Hematopoietic multipotent progenitor cell treated with erythropoietin and hydrocortisone succinate and interleukin-3 and kit ligand, for 6 days (in vitro differentiated cells): Measurements from ENCODE around the gene CEP104.

ENCODE experiments used
- DNase-seq: peaks from one replicate; pipeline ENCODE4 v3.0.0-alpha.2; 2015

Gene CEP104

DNA sequence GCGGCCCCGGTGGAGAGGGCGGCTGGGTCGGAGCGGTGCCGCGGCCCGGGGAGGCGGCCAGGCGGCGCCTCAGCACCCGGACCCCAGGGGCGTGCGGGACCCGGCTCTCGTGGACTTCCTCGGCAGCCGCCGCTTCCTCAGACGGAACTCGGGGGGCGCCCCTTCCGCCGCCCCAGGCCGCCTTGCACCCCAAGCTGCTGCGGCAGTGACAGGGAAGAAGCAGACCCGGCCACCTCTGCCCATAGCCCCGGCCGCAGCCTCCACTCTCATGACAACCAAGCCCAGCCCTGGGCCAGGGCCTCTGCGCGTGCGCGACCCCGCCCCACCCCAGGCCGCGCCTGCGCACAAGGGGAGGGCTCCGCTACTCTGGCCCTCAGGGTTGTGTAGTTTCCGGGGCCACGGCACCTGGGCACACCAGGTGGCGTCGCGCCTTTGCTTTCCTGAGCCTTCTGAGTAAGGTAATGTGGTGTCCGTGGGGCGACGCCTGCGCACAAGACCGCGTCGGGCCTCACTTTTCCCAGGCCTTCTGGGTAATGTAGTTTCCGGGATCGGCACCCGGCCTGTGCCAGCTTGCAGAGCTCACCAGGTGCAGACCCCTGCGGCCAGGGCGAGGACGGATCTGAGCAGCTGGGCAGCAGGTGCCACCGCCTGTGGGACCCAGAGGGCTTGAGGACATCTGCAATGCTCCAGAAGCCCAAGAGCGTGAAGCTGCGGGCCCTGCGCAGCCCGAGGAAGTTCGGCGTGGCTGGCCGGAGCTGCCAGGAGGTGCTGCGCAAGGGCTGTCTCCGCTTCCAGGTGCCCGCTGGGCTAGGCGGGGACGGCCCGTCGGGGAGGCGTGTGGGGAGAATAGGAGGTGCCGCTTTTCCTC lies at the start of gene CEP104, which contains the start of gene DFFB:
Gene CEP104, minus strand, starts transcription at position 289 of the 868 bp plus-strand sequence. CDS start 4,804 bp downstream, outside the sequence.
Gene DFFB, plus strand, starts transcription at position 554 of the 868 bp plus-strand sequence. Its CDS starts 128 bp downstream, at position 682.
- peak; percentile 97 for DNase-seq

GRCh38 chr1:3906672-3907020 lies 49.6 kb upstream of the CEP104 start:
- no peak for DNase-seq

DNA sequence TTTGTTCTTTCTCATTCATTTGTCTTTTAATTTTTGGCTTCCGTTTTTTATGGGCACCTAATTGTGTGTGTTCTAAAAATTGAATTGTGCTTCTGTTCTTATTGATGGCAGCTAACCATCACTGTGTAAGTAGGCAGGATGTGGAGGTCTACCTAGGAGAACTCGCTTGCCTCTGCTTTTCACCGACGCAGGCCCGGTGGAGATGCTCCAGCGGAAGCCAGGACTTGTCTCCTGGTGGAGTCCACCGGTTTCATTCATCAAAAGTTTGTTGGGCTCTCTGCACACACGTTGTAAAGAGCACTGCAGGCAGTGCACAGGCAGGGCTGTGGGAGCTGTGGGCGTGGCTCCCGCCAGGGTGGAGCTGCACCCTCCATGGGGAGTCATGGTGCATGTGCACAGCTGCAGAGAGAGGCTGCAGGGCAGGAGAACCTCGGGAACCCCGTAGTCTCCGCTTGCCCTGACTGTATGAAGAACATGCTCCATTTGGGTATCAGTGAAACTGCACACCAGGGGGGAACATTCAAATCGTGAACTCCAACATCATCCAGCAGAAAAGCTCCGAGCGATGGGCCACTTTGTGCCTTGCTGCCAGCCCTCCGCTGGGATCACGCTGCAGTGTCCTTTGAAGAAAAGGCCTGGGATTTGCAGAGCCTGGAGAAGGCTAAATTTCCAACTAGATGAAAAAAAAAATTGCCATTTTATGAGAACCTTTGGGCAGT lies 49.1 kb upstream of the CEP104 start:
- peak; percentile 65 for DNase-seq

- no peak for DNase-seq
Observed at GRCh38 chr1:3905266-3905952, 48.4 kb upstream of the CEP104 start.

GRCh38 chr1:3904843-3905185 lies 47.8 kb upstream of the CEP104 start:
- no peak for DNase-seq

GRCh38 chr1:3904006-3904842 lies 47.2 kb upstream of the CEP104 start:
- no peak for DNase-seq

- peak; percentile 67 for DNase-seq
Observed at GRCh38 chr1:3903141-3904005, 46.4 kb upstream of the CEP104 start.

DNA sequence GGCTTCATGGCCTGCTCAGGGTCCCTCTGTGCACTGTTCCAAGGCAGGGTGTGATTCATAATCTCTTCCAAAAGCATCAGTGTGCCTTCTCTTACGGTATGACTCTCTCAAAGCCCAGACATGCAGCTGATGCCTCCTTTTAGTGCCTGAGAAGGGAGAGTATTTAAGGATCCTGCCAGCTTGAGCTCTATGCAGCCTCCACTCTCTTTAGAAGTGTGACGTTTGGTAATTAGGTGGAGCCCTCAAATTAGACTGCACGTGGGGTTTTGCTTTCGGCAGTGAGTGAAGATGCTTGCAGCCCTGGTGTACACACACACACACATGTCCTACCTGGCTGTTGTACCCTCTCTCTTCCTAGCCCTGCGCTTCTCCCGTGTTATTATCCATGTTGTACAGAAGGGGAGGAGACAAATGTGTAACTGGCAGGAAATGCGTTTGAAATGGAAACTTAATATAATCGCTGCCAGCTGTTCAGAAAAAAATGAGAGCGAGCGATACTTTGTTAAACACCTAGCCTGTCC lies 45.6 kb upstream of the CEP104 start:
- no peak for DNase-seq

- DNase-seq, result no peak
Observed at GRCh38 chr1:3902111-3902511, 45.1 kb upstream of the CEP104 start.

- DNase-seq, result peak; percentile 98
Observed at GRCh38 chr1:3900969-3901529, 44.0 kb upstream of the CEP104 start.

DNA sequence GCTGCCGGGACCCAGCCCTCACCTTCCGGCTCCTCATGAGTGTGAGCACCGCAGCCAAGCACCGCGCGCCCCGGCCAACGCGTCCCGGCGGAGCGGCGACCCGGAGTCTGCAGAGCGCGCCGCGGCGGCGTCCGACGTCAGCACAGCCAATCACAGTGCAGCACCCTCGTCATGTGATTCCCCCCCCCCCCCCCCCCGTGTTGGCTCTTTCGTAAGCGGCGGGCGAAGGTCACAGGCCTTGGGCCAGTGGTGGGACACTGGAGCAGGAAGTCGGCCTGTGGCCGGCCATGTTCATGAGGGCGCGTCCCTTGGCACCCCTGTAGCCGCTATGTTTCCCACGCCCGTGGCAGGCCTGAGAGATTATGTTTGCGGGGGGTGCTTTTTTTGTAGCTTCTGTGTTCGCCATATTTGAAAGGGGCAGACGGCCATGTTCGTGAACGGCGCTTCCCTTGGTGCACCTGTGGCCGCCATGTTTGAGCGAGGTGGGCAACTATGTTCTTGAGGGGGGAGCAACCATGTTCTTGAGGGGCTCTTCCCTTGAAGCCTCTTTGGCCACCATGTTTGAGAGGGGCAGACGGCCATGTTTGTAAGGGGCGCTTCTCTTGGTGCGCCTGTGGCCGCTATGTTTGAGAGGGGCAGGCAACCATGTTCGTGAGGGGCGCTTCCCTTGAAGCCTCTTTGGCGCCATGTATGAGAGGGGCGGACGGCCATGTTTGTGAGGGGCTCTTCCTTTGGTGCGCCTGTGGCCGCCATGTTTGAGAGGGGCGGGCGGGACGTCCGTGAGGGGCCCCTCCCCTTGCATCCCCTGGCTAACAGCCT lies 43.3 kb upstream of the CEP104 start, which contains the start of gene C1orf174:
Gene C1orf174, minus strand, starts transcription at position 123 of the 819 bp plus-strand sequence. Its CDS starts 86 bp downstream, at position 37.
- peak; percentile 99 for DNase-seq

- no peak for DNase-seq
Observed at GRCh38 chr1:3899754-3900149, 42.7 kb upstream of the CEP104 start.

DNA sequence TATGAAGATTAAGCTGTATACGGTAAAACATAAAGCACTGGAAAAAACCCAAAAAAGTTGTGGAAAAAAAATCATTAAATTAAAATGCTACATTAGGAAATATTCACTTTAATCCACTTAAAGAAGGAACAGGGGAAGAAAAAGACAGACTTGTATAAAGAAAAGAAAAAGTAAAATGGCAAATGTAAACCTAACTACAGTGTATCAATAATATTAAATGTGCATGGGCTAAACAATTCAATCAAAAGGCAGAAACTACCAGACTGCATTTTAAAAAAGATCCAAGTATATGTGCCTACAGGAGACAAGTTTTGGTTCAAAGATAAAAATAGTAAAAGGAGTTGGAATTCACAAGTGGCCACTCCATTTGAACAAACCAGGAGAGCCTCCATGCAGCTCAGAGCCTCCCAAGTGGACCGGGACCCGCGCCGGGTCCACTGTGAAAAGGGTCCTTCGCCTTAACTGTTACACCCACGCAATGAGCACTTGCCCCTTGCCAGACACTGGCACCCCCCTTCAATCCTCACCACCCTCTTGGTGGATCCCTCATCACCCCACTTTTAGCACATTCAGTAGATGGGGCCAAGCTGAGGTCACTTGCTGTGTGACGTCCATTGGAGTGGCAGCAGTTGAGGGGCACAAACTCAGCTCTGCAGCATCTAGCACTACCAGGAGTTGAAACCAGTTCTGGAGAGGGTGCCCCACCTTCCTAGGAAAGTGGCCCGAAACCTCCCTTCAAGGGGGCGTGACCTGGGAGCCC lies 42.2 kb upstream of the CEP104 start:
- peak; percentile 76 for DNase-seq

GRCh38 chr1:3898475-3898735 lies 41.4 kb upstream of the CEP104 start:
- DNase-seq, result no peak

DNA sequence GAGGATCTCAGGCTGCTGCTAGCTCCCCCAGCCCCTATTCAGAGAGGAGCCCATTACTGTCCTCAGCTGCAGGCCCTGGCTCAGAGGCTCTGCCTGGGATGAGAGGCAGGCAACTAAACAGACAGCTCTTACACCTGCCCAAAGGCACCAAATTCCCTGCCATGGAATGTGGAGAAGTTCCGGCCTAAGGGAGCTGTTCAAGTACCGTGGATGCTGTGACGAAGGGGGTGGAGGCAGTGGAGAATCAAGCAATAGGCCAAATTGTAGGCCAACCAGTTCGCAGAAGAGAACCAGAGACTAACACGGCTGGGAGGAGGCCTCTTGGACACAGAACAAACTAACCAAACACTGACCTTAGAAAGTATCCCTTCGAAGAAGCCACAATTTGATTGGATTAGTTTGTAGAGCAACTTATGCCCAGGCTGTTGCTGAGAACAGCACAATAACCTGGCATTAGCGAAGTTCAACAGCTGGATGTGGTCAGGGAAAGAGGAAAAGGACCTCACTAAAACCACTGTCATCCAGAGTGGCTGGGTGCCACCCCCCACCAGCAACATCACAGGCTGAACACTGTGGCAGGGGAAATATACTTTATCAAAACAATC lies 39.5 kb upstream of the CEP104 start:
- DNase-seq, result peak; percentile 37

DNA sequence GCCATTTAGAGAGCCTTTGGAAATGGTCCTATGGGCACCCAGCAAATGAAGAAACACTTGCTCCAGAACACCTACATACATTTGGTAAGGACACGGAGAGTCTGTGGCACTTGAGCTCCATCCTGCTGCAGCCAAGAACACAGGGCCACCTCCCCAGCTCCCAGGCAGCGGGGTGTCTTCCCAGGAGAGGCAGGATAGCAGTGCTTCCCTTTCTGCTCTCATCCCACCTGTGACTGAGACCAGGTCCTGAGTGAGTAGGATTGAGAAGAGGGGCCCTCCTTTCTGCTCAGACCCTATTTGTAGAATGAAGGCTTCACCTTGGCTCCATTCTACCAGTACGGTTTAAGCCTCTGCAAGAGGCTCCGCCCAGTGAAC lies 38.9 kb upstream of the CEP104 start:
- no peak for DNase-seq

- DNase-seq, result no peak
Observed at GRCh38 chr1:3895279-3895950, 38.4 kb upstream of the CEP104 start.

GRCh38 chr1:3894626-3895278 lies 37.7 kb upstream of the CEP104 start:
- no peak for DNase-seq
